Calu3 (cell line): ENCODE measurements around the gene NEAT1. TPM values are rescaled to one million over a fixed set of nuclear protein-coding genes. Genes with fewer than 3 reads are reported as not detected.

Experiments
- BruUV-seq: library from RNA; stranded (reverse); fragments of 400-500 nt; replicated peaks from 2 replicates; lab custom pipeline; 2021; lab: Mats Ljungman, UMichigan
- CTCF ChIA-PET: fragments of 300-600 bp; sonication (Branson Sonifier 250); formaldehyde crosslinking; loops from one replicate; lab custom pipeline; 2022; ENCODE audit warnings: antibody characterized with exemption; lab: Charles Lee
- DNase-seq: peaks from one replicate; pipeline ENCODE4 v3.0.0; 2022
- H3K27ac Mint-ChIP-seq: one replicate; pipeline ENCODE4 v1.8.0; 2022; ENCODE audit warnings: mixed read lengths; ENCODE audit not compliant: unreplicated experiment
- H3K27me3 Mint-ChIP-seq: one replicate; pipeline ENCODE4 v1.8.0; 2022; ENCODE audit warnings: mixed read lengths; ENCODE audit not compliant: unreplicated experiment
- H3K36me3 Mint-ChIP-seq: one replicate; pipeline ENCODE4 v1.8.0; 2022; ENCODE audit warnings: mild to moderate bottlenecking, moderate library complexity, mixed read lengths; ENCODE audit not compliant: insufficient read depth, unreplicated experiment
- H3K4me1 Mint-ChIP-seq: one replicate; pipeline ENCODE4 v1.8.0; 2022; ENCODE audit warnings: mild to moderate bottlenecking, low read depth, mixed read lengths; ENCODE audit not compliant: unreplicated experiment
- H3K4me3 Mint-ChIP-seq: one replicate; pipeline ENCODE4 v1.8.0; 2022; ENCODE audit warnings: mild to moderate bottlenecking, low read depth, moderate library complexity, mixed read lengths; ENCODE audit not compliant: unreplicated experiment
- H3K9me3 Mint-ChIP-seq: one replicate; pipeline ENCODE4 v1.8.0; 2022; ENCODE audit warnings: low read depth, mixed read lengths; ENCODE audit not compliant: unreplicated experiment
- intact Hi-C: fragments of 100-400 bp; cut with micrococcal nuclease; formaldehyde crosslinking; loops from one replicate; pipeline ENCODE4 v1.10.0; 2022; ENCODE audit not compliant: unreplicated experiment
- total RNA-seq: library from RNA; stranded (reverse); gene quantifications from 2 replicates; pipeline ENCODE4 v1.2.3, GENCODE V29; 2022
- TF ChIP-seq, protein P1 (sequence below): fragments of 200-600 bp; IDR thresholded peaks from one replicate; pipeline ENCODE4 v1.8.0; 2022; ENCODE audit warnings: antibody characterized with exemption; ENCODE audit not compliant: unreplicated experiment

Gene NEAT1
- total RNA-seq, 1 experiment from 2014 or later = 605 TPM

DNA sequence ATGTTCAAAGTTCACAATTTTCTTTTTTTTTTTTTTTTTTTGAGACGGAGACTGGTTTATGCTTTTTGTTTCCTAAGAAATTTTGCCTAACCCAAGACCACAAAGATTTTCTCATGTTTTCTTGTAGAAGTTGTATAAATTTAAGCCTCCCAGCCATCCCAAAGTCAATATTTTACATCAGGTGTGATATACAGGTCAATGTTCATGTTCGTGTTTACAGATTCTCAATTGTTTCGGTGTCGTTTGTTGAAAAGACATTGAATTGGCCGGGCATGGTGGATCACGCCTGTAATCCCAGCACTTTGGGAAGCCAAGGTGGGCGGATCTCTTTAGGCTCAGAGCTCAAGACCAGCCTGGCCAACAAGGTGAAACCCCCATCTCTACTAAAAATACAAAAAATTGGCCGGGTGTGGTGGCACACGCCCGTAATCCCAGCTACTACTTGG, 20.8 kb upstream of the NEAT1 start:
- peaks cover 62% of the 10 kb centered on the region for H3K36me3 Mint-ChIP-seq
- no TSS peak for BruUV-seq
- TF ChIP-seq, protein P1, sequence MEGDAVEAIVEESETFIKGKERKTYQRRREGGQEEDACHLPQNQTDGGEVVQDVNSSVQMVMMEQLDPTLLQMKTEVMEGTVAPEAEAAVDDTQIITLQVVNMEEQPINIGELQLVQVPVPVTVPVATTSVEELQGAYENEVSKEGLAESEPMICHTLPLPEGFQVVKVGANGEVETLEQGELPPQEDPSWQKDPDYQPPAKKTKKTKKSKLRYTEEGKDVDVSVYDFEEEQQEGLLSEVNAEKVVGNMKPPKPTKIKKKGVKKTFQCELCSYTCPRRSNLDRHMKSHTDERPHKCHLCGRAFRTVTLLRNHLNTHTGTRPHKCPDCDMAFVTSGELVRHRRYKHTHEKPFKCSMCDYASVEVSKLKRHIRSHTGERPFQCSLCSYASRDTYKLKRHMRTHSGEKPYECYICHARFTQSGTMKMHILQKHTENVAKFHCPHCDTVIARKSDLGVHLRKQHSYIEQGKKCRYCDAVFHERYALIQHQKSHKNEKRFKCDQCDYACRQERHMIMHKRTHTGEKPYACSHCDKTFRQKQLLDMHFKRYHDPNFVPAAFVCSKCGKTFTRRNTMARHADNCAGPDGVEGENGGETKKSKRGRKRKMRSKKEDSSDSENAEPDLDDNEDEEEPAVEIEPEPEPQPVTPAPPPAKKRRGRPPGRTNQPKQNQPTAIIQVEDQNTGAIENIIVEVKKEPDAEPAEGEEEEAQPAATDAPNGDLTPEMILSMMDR = no peak
- intact Hi-C loops = no loop called here
- CTCF ChIA-PET = interaction anchor here (0.7 kb wide), 1 partner anchor 40 kb away, joined by 4 read pairs; no protein-coding TSS in a partner anchor
- no peak overlapping the region for H3K4me3 Mint-ChIP-seq
- H3K27me3 Mint-ChIP-seq = no peaks in the 10 kb centered on the region
- H3K27ac Mint-ChIP-seq = no peak overlapping the region
- H3K4me1 Mint-ChIP-seq = no peaks in the 10 kb centered on the region
- no peak for DNase-seq
- no peaks in the 10 kb centered on the region for H3K9me3 Mint-ChIP-seq

DNA sequence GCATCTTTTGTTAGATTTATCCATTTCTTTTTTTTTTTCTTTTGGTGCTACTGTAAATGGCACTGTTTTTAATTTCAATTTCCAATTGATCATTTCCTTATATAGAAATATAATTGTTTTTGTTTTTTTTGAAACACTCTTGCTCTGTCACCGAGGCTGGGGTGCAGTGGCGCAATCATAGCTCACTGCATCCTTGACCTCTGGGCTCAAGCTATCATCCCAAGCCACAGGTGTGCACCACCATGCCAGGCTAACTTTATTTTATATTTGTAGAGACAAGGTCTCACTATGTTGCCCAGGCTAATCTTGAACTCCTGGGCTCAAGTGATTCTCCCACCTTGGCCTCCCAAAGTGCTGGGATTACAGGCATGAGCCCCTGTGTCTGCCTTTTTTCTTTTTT, 19.8 kb upstream of the NEAT1 start:
- H3K4me3 Mint-ChIP-seq = no peak overlapping the region
- TF ChIP-seq, protein P1 = no peak
- no peak overlapping the region for H3K27ac Mint-ChIP-seq
- peaks cover 64% of the 10 kb centered on the region for H3K36me3 Mint-ChIP-seq
- no peaks in the 10 kb centered on the region for H3K27me3 Mint-ChIP-seq
- no TSS peak for BruUV-seq
- no peak for DNase-seq
- H3K4me1 Mint-ChIP-seq = no peaks in the 10 kb centered on the region
- intact Hi-C loops = no loop called here
- CTCF ChIA-PET = no interaction called here
- no peaks in the 10 kb centered on the region for H3K9me3 Mint-ChIP-seq

DNA sequence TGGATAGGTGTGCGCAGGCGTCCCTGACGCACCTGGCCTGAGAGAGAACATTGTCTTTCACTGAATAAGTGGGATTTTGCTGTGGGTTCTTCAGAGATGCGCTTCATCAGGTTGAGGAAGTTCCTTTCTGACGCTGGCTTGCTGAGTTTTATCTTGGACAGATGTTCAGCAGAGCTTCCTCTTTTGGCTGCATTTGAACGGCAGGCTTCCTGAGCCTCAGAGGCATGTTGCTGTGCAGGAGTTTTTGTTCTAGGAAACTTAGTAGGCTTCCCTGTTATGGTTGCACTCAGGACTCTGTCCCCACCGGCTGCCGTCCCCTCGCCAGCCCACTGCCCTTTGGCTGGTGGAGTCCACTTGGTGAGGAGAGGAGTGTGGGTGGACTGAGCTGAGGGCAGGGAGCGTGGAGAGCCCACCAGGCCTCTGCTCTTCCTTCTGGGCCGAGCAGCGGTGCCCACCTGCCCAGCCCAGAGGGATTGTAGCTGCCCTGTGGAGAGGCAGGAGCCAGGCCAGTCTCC, 18.9 kb upstream of the NEAT1 start:
- Mint-ChIP-seq H3K9me3 (no peaks in the 10 kb centered on the region), H3K4me3 (no peak overlapping the region), H3K27ac (no peak overlapping the region), H3K27me3 (no peaks in the 10 kb centered on the region), H3K36me3 (peaks cover 61% of the 10 kb centered on the region), H3K4me1 (no peaks in the 10 kb centered on the region)
- DNase-seq = no peak
- TF ChIP-seq, protein P1 = no peak
- CTCF ChIA-PET = no interaction called here
- BruUV-seq = no TSS peak
- intact Hi-C loops = no loop called here

DNA sequence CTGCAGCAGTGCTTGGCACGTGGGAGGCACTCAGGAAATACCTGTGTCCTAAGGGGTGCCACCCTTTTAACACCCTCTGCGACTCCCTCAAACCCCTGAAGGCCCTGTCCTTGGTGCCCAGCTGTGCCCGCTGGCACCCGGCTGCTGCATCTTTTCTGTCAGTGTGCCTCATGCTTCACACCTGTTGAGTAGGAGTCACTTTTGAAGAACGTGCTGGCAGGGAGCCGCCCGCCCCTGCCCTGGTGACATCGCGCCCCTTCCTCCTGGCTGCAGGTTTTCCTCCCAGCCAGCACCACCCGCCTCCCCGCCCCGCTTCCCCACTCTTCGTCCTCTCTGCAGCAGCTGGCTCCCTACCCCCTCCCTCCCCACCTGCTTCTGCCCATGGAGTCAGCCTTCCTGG, 18.4 kb upstream of the NEAT1 start:
- Mint-ChIP-seq H3K4me1 (no peaks in the 10 kb centered on the region), H3K27me3 (no peaks in the 10 kb centered on the region), H3K27ac (no peak overlapping the region), H3K9me3 (no peaks in the 10 kb centered on the region), H3K4me3 (no peak overlapping the region), H3K36me3 (peaks cover 61% of the 10 kb centered on the region)
- CTCF ChIA-PET = interaction anchor here (0.8 kb wide), 1 partner anchor 12 kb away, joined by 3 read pairs; no protein-coding TSS in a partner anchor
- BruUV-seq = no TSS peak
- DNase-seq = no peak
- TF ChIP-seq, protein P1 = no peak
- intact Hi-C loops = no loop called here
